Endothelial cell of umbilical vein (primary cell): Measurements from ENCODE around the gene SLC25A13. TPM values are rescaled to one million over a fixed set of nuclear protein-coding genes. Genes with fewer than 3 reads are reported as not detected.

Experiments
- BruUV-seq: library from RNA; stranded (reverse); fragments of 400-500 nt; replicated peaks from 2 replicates; lab custom pipeline; 2021; lab: Mats Ljungman, UMichigan
- CTCF ChIA-PET: fragments of 300-600, 350-600 bp; sonication (Branson Sonifier 250); formaldehyde crosslinking; loops from one replicate; lab custom pipeline; 2021; ENCODE audit warnings: antibody characterized with exemption, inconsistent platforms; lab: Charles Lee
- POLR2A ChIA-PET: fragments of 300-600, 350-600 bp; sonication (Branson Sonifier 250); formaldehyde crosslinking; loops from one replicate; lab custom pipeline; 2021; ENCODE audit warnings: antibody characterized with exemption, inconsistent platforms; lab: Charles Lee
- DNase-seq: peaks from one replicate; pipeline ENCODE4 v3.0.0-alpha.2; 2011; ENCODE audit warnings: low read depth, low spot score
- FAIRE-seq: peaks from 2 replicates; lab custom pipeline; 2011; peaks lifted over from hg19 to GRCh38; lab: Jason Lieb, UNC
- H2AFZ ChIP-seq: 2 replicates; pipeline ENCODE4 v1.6.0; 2012; ENCODE audit warnings: low read depth, low read length, control low read depth, inconsistent platforms
- H3K27ac ChIP-seq: 2 replicates; pipeline ENCODE4 v1.5.1; 2011; ENCODE audit warnings: low read depth, mild to moderate bottlenecking, control low read depth, low read length, moderate library complexity; ENCODE audit not compliant: insufficient read depth
- H3K27me3 ChIP-seq, 2 experiments: 2 replicates each; pipeline versions ENCODE4 v1.6.0 to v1.6.1; 2011; ENCODE audit warnings: low read length in 2 of 2, mixed read lengths in 1 of 2; ENCODE audit not compliant: control insufficient read depth in 2 of 2, insufficient read depth in 2 of 2
- H3K36me3 ChIP-seq, 2 experiments: 2 replicates in 1 of 2; 3 replicates in 1 of 2; pipeline ENCODE4 v1.5.1; 2011; ENCODE audit warnings: low read length in 2 of 2, mild to moderate bottlenecking in 1 of 2, moderate library complexity in 1 of 2; ENCODE audit not compliant: control insufficient read depth in 2 of 2, insufficient read depth in 2 of 2; ENCODE audit errors: extremely low read depth in 1 of 2
- H3K4me1 ChIP-seq: 3 replicates; pipeline ENCODE4 v1.5.1; 2011; ENCODE audit warnings: mild to moderate bottlenecking, low read length; ENCODE audit not compliant: control insufficient read depth, insufficient read depth; ENCODE audit errors: extremely low read depth
- H3K4me2 ChIP-seq: 2 replicates; pipeline ENCODE4 v1.6.1; 2011; ENCODE audit warnings: low read length, control low read depth, mixed read lengths; ENCODE audit not compliant: insufficient read depth
- H3K4me3 ChIP-seq, 3 experiments: fragments of 200-600 bp in 1 of 3; sonication (generic), shearing (Covaris generic) in 1 of 3; replicated peaks in 1 of 3; 2 replicates each; pipeline ENCODE4 v1.5.1; 2011 to 2016; ENCODE audit warnings: control low read depth in 3 of 3, low read length in 3 of 3, mild to moderate bottlenecking in 2 of 3, inconsistent platforms in 1 of 3, low read depth in 1 of 3, moderate library complexity in 1 of 3; ENCODE audit not compliant: insufficient read depth in 1 of 3
- H3K79me2 ChIP-seq: 2 replicates; pipeline ENCODE4 v1.6.0; 2012; ENCODE audit warnings: low read length, inconsistent platforms; ENCODE audit not compliant: control insufficient read depth, insufficient read depth
- H3K9ac ChIP-seq: replicated peaks from 2 replicates; pipeline ENCODE3; 2011; ENCODE audit warnings: low read length, control low read depth; ENCODE audit not compliant: insufficient read depth; ENCODE audit errors: extremely low read depth
- H3K9me1 ChIP-seq: replicated peaks from 3 replicates; pipeline ENCODE4 v1.6.0; 2011; ENCODE audit warnings: mild to moderate bottlenecking, low read length; ENCODE audit not compliant: control insufficient read depth, insufficient read depth; ENCODE audit errors: extremely low read depth
- H3K9me3 ChIP-seq: replicated peaks from 2 replicates; pipeline ENCODE4 v1.5.1; 2012; ENCODE audit warnings: low read length, inconsistent platforms; ENCODE audit not compliant: control insufficient read depth, insufficient read depth
- H4K20me1 ChIP-seq: replicated peaks from 2 replicates; pipeline ENCODE3; 2011; ENCODE audit warnings: mild to moderate bottlenecking, low read length; ENCODE audit not compliant: control insufficient read depth, insufficient read depth; ENCODE audit errors: extremely low read depth
- EZH2 ChIP-seq: IDR thresholded peaks from 2 replicates; pipeline ENCODE4 v1.6.1; 2012; ENCODE audit warnings: borderline replicate concordance, low read depth, mild to moderate bottlenecking, moderate library complexity, low read length, inconsistent platforms; ENCODE audit not compliant: severe bottlenecking
- FOS ChIP-seq: IDR thresholded peaks from 2 replicates; pipeline ENCODE4 v1.6.1; 2011; ENCODE audit warnings: mild to moderate bottlenecking, low read length, moderate library complexity, borderline replicate concordance; ENCODE audit not compliant: insufficient read depth
- GATA2 ChIP-seq: IDR thresholded peaks from 2 replicates; pipeline ENCODE4 v1.7.0; 2011; ENCODE audit warnings: low read depth, mild to moderate bottlenecking, moderate library complexity, mixed read lengths, low read length; ENCODE audit not compliant: insufficient read length, insufficient read depth
- JUN ChIP-seq: IDR thresholded peaks from 2 replicates; pipeline ENCODE4 v1.6.1; 2011; ENCODE audit warnings: borderline replicate concordance, low read depth; ENCODE audit not compliant: insufficient read length, insufficient read depth
- MYC ChIP-seq: IDR thresholded peaks from one replicate; pipeline ENCODE4 v1.6.1; 2011; ENCODE audit warnings: mild to moderate bottlenecking, low read depth, low read length
- POLR2A ChIP-seq: IDR thresholded peaks from 2 replicates; pipeline ENCODE4 v1.6.1; 2012; ENCODE audit warnings: low read depth, mild to moderate bottlenecking, control low read depth, low read length
- POLR2AphosphoS5 ChIP-seq: IDR thresholded peaks from 2 replicates; pipeline ENCODE4 v1.6.1; 2012; ENCODE audit warnings: low read depth, mild to moderate bottlenecking, control low read depth, low read length, moderate library complexity; ENCODE audit not compliant: insufficient read depth
- dilution Hi-C: fragments of 300-500 bp; cut with MboI; formaldehyde crosslinking; loops from one replicate; pipeline ENCODE4 v1.15.0; 2019; ENCODE audit warnings: low sequenced_read_pairs; ENCODE audit not compliant: extremely low pct_ligation_motif_present
- intact Hi-C: fragments of 100-400 bp; cut with micrococcal nuclease; formaldehyde crosslinking; loops from one replicate; pipeline ENCODE4 v1.10.0; 2022
- polyA plus RNA-seq, 4 experiments: library from polyadenylated mRNA; depleted of rRNA in 3 of 4; stranded (reverse) in 3 of 4; unstranded in 1 of 4; fragments of >200 nt; gene quantifications; 2 replicates each; pipeline versions ENCODE4 v1.2.1 to v1.2.3, GENCODE V29; 2011 to 2012; ENCODE audit warnings: missing spikeins in 1 of 4
- total RNA-seq: library from RNA; stranded (reverse); gene quantifications from 2 replicates; pipeline ENCODE4 v1.2.3, GENCODE V29; 2021
- TF ChIP-seq, protein P1 (sequence below): IDR thresholded peaks from 2 replicates; pipeline ENCODE4 v1.6.1; 2011; ENCODE audit not compliant: insufficient read depth, insufficient read length
- TF ChIP-seq, protein P2 (sequence below), 2 donors: IDR thresholded peaks; 1 replicate in 1 of 2; 2 replicates in 1 of 2; pipeline ENCODE4 v1.5.1; 2011; ENCODE audit warnings: low read length in 2 of 2, mild to moderate bottlenecking in 2 of 2, moderate library complexity in 2 of 2, control low read depth in 1 of 2, inconsistent platforms in 1 of 2, low read depth in 1 of 2; ENCODE audit not compliant: insufficient read depth in 1 of 2; ENCODE audit errors: extremely low read depth in 1 of 2

SLC25A13 gene
- total and polyA plus RNA-seq, 2 donors (not counting 3 experiments of a cell fraction or from before 2014, with no cell fraction given), result 13.2 to 34.4 TPM

DNA sequence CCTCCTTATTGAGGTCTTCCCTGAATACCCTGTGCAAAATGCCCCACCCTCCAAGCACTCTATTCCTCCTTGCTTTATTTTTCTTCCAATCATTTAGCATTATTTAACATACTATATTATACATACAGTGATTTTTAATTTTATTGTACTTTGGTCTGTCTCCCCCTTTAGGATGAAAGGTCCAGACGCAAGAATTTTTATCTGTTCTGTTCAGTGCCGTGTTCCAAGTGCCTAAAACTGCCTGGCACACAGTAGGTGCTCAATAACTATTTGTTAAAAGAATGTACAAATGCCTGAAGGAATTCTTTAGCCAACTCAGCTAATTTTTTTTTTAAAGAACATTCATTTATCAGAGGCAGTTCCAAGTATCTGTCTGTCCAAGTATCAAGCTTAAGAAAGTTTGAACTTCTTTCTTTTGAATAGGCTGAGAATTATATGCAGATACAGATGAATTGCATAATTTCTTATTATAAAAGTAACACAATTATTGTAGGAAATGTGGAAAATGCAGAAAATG lies 34.1 kb upstream of the SLC25A13 start:
- no peaks in the 10 kb centered on the region for H4K20me1 ChIP-seq
- no peaks in the 10 kb centered on the region for H3K4me1 ChIP-seq
- H2AFZ ChIP-seq, result no peak overlapping the region
- H3K9me1 ChIP-seq, result no peaks in the 10 kb centered on the region
- H3K4me3 ChIP-seq, result no peak overlapping the region
- H3K9me3 ChIP-seq, result no peaks in the 10 kb centered on the region
- no peak overlapping the region for H3K27ac ChIP-seq
- BruUV-seq, result no TSS peak
- TF ChIP-seq EZH2 (no peak), FOS (no peak)
- TF ChIP-seq, protein P1, sequence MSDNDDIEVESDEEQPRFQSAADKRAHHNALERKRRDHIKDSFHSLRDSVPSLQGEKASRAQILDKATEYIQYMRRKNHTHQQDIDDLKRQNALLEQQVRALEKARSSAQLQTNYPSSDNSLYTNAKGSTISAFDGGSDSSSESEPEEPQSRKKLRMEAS, result no peak
- H3K36me3 ChIP-seq, result no peaks in the 10 kb centered on the region
- ChIA-PET CTCF (interaction anchor here (1.3 kb wide), 1 partner anchor 11 kb away, joined by 3 read pairs; no protein-coding TSS in a partner anchor), POLR2A (no interaction called here)
- intact Hi-C loops (no loop called here), dilution Hi-C loops (no loop called here)
- no peak for FAIRE-seq
- no peaks in the 10 kb centered on the region for H3K79me2 ChIP-seq
- no peaks in the 10 kb centered on the region for H3K27me3 ChIP-seq
- no peak for DNase-seq
- no peak overlapping the region for H3K4me2 ChIP-seq
- no peak overlapping the region for H3K9ac ChIP-seq

DNA sequence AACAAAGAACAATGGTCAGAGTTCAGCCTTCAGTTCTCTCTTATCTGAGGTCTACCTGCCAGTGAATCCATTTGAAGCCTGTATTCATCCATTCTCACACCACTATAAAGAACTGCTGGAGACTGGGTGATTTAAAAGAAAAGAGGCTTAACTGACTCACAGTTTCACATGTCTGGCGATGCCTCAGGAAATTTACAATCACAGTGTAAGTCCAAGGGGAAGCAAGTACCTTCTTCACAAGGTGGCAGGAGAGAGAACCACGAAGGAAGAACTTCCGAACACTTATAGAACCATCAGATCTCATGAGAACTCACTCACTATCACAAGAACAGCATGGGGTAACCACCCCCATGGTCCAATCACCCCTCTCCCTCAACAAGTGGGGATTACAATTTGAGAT lies 33.0 kb upstream of the SLC25A13 start:
- CTCF ChIA-PET, result no interaction called here
- Histone ChIP-seq H3K9me1 (no peaks in the 10 kb centered on the region), H3K9ac (no peak overlapping the region), H3K79me2 (no peaks in the 10 kb centered on the region), H3K27ac (no peak overlapping the region), H3K27me3 (no peaks in the 10 kb centered on the region), H3K4me3 (no peak overlapping the region), H3K4me2 (no peak overlapping the region), H3K36me3 (no peaks in the 10 kb centered on the region), H3K9me3 (no peaks in the 10 kb centered on the region), H3K4me1 (no peaks in the 10 kb centered on the region), H2AFZ (no peak overlapping the region), H4K20me1 (no peaks in the 10 kb centered on the region)
- DNase-seq (no peak), FAIRE-seq (no peak)
- POLR2A ChIA-PET, result no interaction called here
- intact Hi-C loops (no loop called here), dilution Hi-C loops (no loop called here)
- TF ChIP-seq POLR2A (no peak), EZH2 (no peak), FOS (no peak), JUN (no peak), MYC (no peak), POLR2AphosphoS5 (no peak), GATA2 (no peak)
- TF ChIP-seq, protein P2, sequence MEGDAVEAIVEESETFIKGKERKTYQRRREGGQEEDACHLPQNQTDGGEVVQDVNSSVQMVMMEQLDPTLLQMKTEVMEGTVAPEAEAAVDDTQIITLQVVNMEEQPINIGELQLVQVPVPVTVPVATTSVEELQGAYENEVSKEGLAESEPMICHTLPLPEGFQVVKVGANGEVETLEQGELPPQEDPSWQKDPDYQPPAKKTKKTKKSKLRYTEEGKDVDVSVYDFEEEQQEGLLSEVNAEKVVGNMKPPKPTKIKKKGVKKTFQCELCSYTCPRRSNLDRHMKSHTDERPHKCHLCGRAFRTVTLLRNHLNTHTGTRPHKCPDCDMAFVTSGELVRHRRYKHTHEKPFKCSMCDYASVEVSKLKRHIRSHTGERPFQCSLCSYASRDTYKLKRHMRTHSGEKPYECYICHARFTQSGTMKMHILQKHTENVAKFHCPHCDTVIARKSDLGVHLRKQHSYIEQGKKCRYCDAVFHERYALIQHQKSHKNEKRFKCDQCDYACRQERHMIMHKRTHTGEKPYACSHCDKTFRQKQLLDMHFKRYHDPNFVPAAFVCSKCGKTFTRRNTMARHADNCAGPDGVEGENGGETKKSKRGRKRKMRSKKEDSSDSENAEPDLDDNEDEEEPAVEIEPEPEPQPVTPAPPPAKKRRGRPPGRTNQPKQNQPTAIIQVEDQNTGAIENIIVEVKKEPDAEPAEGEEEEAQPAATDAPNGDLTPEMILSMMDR (IDR thresholded peaks at IDR 0.05; ENCODE audit: extremely low read depth in 1 of 2, insufficient read depth in 1 of 2, low read depth in 1 of 2, low read length in 2 of 2), result no peak
- TF ChIP-seq, protein P1, result no peak
- BruUV-seq, result no TSS peak
